Esophagus muscularis mucosa (tissue), 4 donors: ENCODE measurements around the gene NME1. TPM values are rescaled to one million over a fixed set of nuclear protein-coding genes. Genes with fewer than 3 reads are reported as not detected.
A peak's percentile ranks its signal among the peaks of the same experiment; 100 is the strongest.

Experiments used
- DNase-seq: peaks from one replicate; pipeline ENCODE4 v3.0.0-alpha.2; 2017; ENCODE audit errors: extremely low spot score
- H3K27ac ChIP-seq, 4 donors: fragments of 200-600 bp; sonication (generic); replicated peaks in 1 of 4; 1 replicate in 3 of 4; 2 replicates in 1 of 4; pipeline ENCODE4 v1.5.1; 2016 to 2019; ENCODE audit warnings: mild to moderate bottlenecking in 1 of 4
- H3K27me3 ChIP-seq, 4 donors: fragments of 200-600 bp; sonication (generic); one replicate each; pipeline versions ENCODE4 v1.5.1 to v1.6.0; 2016 to 2019
- H3K36me3 ChIP-seq, 4 donors: fragments of 200-600 bp; sonication (generic); one replicate each; pipeline ENCODE4 v1.5.1; 2016 to 2019
- H3K4me1 ChIP-seq, 4 donors: fragments of 200-600 bp; sonication (generic); one replicate each; pipeline ENCODE4 v1.5.1; 2016 to 2019
- H3K4me3 ChIP-seq, 4 donors: fragments of 200-600 bp; sonication (generic); 1 replicate in 2 of 4; 2 replicates in 2 of 4; pipeline ENCODE4 v1.5.1; 2016 to 2019; ENCODE audit warnings: mild to moderate bottlenecking in 4 of 4, moderate library complexity in 1 of 4
- H3K9me3 ChIP-seq, 4 donors: fragments of 200-600 bp; sonication (generic); 1 replicate in 3 of 4; 2 replicates in 1 of 4; pipeline ENCODE4 v1.5.1; 2016 to 2019
- CTCF ChIP-seq, 3 experiments: fragments of 200-600 bp in 2 of 3; fragments of 450-650 bp in 1 of 3; sonication (generic) in 2 of 3; IDR thresholded peaks; one replicate each; pipeline ENCODE4 v1.5.1; 2017 to 2019; ENCODE audit warnings: antibody characterized with exemption in 3 of 3, mild to moderate bottlenecking in 2 of 3, moderate library complexity in 1 of 3
- EP300 ChIP-seq: sonication (generic); formaldehyde crosslinking; IDR thresholded peaks from one replicate; pipeline ENCODE4 v1.6.1; 2017; ENCODE audit warnings: antibody characterized with exemption
- POLR2A ChIP-seq: fragments of 450-650 bp; IDR thresholded peaks from one replicate; pipeline ENCODE4 v1.6.1; 2017; ENCODE audit warnings: antibody characterized with exemption, moderate library complexity, mild to moderate bottlenecking, low read depth
- POLR2AphosphoS5 ChIP-seq, 2 donors: sonication (generic); formaldehyde crosslinking; IDR thresholded peaks; one replicate each; pipeline ENCODE4 v1.6.1; 2017; ENCODE audit warnings: antibody characterized with exemption in 2 of 2
- WGBS: methylation state at CpG from one replicate; pipeline ENCODE4 v1.1.5; 2018; 5-methylcytosine and 5-hydroxymethylcytosine counted together
- intact Hi-C: fragments of 100-400 bp; cut with DNase I; formaldehyde crosslinking; loops from one replicate; pipeline ENCODE4 v1.15.1; 2023
- total RNA-seq, 4 donors: library from RNA; depleted of rRNA; stranded (reverse); fragments of >200 nt; gene quantifications; one replicate each; pipeline versions ENCODE4 v1.1.0 to v1.2.1, GENCODE V29; 2016

Gene NME1
- total RNA-seq, 4 donors from 2014 or later, result 9.1 to 32.3 (median 16.3) TPM

DNA sequence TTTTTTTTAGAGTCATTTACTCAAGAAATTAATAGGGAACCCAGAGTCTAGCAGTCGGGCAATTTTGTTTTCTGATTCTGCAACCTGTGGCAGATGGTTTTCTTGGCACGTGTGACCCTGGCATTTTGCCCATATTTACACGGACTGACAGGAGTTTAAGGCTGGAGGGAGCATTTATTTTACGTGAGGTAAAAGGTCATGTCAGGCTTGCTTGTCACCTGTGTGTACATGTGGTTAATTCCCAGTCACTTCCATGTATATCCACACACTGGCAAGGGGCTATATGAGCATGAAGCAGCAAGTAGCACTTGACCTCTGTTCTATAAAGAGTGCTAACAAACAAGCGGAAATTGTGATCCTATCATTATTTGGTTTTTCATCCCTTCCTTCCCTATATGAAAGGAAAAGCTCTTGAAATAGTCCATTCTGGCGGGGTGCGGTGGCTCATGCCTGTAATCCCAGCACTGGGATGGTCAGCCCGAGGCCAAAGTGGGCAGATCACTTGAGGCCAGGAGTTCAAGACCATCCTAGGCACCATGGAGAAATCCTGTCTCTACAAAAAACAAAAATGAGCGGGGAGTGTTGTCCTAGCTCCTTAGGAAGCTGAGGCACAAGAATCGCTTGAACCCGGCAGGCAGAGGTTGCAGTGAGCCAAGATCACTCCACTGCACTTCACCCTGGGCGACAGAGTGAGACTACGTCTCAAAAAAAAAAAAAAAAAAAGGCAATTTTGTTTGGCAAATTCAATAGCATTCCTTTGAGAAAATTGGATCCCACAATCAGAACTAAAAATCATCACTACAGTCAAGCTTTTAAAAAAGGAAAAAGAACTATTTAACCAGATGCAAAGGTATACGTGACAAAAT, 34.8 kb upstream of the NME1 start:
- H3K36me3 ChIP-seq, result no peaks in the 10 kb centered on the region
- no peaks in the 10 kb centered on the region for H3K27me3 ChIP-seq
- no peaks in the 10 kb centered on the region for H3K9me3 ChIP-seq
- H3K27ac ChIP-seq, result peak overlapping the region; percentile 99 to 100 (median 100)
- peak overlapping the region; percentile 95 to 100 (median 98) for H3K4me3 ChIP-seq
- no peak for TF ChIP-seq EP300
- TF ChIP-seq CTCF (IDR thresholded peaks at IDR 0.05), result no peak
- peak; percentile 5 to 15 for TF ChIP-seq POLR2AphosphoS5 (IDR thresholded peaks at IDR 0.05)
- H3K4me1 ChIP-seq, result peaks cover 23 to 61% (median 50%) of the 10 kb centered on the region in 4 donors
- DNase-seq, result no peak
- intact Hi-C loops, result no loop called here
- 43% methylated on average over 14 of the region's 14 CpGs for WGBS

DNA sequence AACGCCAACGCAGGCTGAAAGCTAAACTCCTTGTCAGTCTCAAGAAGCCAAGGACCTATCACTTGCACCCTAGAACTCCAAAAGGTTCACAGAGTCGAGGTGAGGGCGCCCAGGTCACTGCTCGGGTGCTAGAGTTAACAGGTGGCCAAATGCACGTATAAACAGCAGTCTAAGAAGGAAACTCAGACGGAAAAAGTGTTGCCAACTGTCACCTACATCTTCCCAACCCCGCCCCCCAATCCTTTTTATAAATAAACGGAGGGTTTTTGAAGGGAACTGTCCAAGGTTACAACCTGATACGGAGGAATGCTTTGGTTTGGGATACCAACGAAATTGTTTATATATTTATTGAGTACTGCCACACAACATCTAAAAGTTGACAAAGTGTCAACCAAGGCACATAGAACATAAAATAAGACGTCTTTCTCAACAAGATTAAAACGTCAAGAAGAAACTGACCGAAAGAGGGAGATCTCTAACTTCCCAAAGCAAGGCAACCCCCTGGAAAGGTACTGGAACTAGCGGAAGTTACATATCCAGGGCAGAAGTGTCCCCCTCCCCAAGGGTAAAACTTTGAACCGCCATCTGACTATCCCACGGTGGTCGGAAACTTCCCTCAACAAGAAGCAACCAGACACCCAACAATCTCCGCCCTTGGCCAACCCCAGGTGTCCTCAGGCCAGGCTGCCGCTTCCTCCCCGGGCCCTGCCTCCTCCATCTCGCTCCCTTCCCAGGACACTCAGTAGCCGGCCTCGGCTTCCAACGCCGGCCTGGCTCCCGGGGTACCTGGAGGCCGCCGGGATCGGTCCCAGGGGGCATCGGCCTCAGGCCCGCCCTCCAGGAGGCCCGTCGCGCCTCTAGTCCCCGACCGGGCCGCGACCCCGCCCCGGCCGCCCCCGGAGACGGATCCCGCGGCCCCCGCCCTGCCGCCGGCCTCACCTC, 33.7 kb upstream of the NME1 start:
- DNase-seq, result peak; percentile 91
- Histone ChIP-seq H3K36me3 (no peaks in the 10 kb centered on the region), H3K4me3 (peak overlapping the region; percentile 95 to 100 (median 98)), H3K4me1 (peaks cover 23 to 56% (median 46%) of the 10 kb centered on the region in 4 donors), H3K27me3 (no peaks in the 10 kb centered on the region), H3K9me3 (no peaks in the 10 kb centered on the region), H3K27ac (peak overlapping the region; percentile 99 to 100 (median 100))
- intact Hi-C loops, result loop anchor here (2.0 to 10.0 kb wide), 2 partner anchors 33 to 255 kb away; partner anchors contain the start of genes NME1 and TOB1
- peak; percentile 29 to 39 (median 30) for TF ChIP-seq CTCF (IDR thresholded peaks at IDR 0.05)
- TF ChIP-seq POLR2AphosphoS5 (IDR thresholded peaks at IDR 0.05), result peak in 1 of 2 donors; percentile 27
- TF ChIP-seq EP300, result no peak
- 5% methylated on average over 23 of the region's 49 CpGs for WGBS

DNA sequence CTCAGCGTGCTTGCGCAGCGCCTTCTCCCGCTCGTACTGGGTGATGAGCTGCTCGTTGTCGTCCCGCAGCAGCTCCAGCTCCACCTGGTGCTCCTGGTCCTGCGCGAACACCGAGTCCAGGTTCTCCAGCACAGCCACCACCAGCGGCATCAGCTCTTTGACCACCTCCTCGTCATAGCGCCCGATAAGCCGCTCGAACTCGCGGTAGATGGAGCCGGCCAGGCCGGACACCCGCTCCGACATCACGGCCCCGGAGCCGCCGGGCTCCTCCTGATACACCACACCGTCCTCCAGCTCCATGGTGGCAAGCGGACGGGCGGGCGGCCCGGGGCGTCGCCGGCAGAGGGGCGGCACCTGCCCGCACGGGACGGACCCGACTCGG, 33.0 kb upstream of the NME1 start:
- WGBS, result 0% methylated on average over 6 of the region's 42 CpGs
- peak in 1 of 2 donors; percentile 0 for TF ChIP-seq POLR2AphosphoS5 (IDR thresholded peaks at IDR 0.05)
- TF ChIP-seq EP300, result no peak
- no peak for TF ChIP-seq POLR2A
- no peak for TF ChIP-seq CTCF (IDR thresholded peaks at IDR 0.05)
- H3K27ac ChIP-seq, result peak overlapping the region; percentile 99 to 100 (median 100)
- no peaks in the 10 kb centered on the region for H3K36me3 ChIP-seq
- H3K4me1 ChIP-seq, result peaks cover 23 to 53% (median 46%) of the 10 kb centered on the region in 4 donors
- intact Hi-C loops, result loop anchor here (2.0 to 10.0 kb wide), 2 partner anchors 32 to 256 kb away; partner anchors contain the start of genes NME1 and TOB1
- H3K4me3 ChIP-seq, result peak overlapping the region; percentile 95 to 100 (median 98)
- DNase-seq, result no peak
- no peaks in the 10 kb centered on the region for H3K27me3 ChIP-seq
- no peaks in the 10 kb centered on the region for H3K9me3 ChIP-seq

GRCh38 chr17:51120739-51121619, 32.4 kb upstream of the NME1 start, which contains the start of gene SPAG9:
Gene SPAG9, minus strand, starts transcription at chr17:51120868. Its CDS starts 212 bp downstream, at chr17:51120656.
- under 1% methylated on average over 28 of the region's 68 CpGs for WGBS
- TF ChIP-seq POLR2AphosphoS5 (IDR thresholded peaks at IDR 0.05) (peak; percentile 91 to 94), CTCF (IDR thresholded peaks at IDR 0.05) (no peak), POLR2A (peak; percentile 57), EP300 (no peak)

More at GRCh38 chr17:51120739-51121619, 32.4 kb upstream of the NME1 start, which contains the start of gene SPAG9:
- Histone ChIP-seq H3K36me3 (no peaks in the 10 kb centered on the region), H3K4me1 (peaks cover 23 to 50% (median 45%) of the 10 kb centered on the region in 4 donors), H3K9me3 (no peaks in the 10 kb centered on the region), H3K4me3 (peak within 1 kb of the TSS; percentile 95 to 100 (median 98)), H3K27me3 (no peaks in the 10 kb centered on the region), H3K27ac (peak within 1 kb of the TSS; percentile 99 to 100 (median 100))
- intact Hi-C loops, result loop anchor here (2.0 to 10.0 kb wide), 2 partner anchors 32 to 256 kb away; partner anchors contain the start of genes NME1 and TOB1
- peak; percentile 98 for DNase-seq
